T-cell (primary cell): ENCODE data around the gene S1PR2. TPM values are rescaled to one million over a fixed set of nuclear protein-coding genes. Genes with fewer than 3 reads are reported as not detected.
A peak's percentile ranks its signal among the peaks of the same experiment; 100 is the strongest.

ENCODE experiments used
- ATAC-seq, 4 experiments: fragments of 200-7000 bp in 3 of 4; fragments of 150-1000 bp in 1 of 4; cut with Tn5 transposase; replicated peaks in 1 of 4; 1 replicate in 3 of 4; 2 replicates in 1 of 4; pipeline ENCODE4 v1.10.0; 2021; ENCODE audit warnings: moderate library complexity in 3 of 4, mild to moderate bottlenecking in 2 of 4, moderate number of reproducible peaks in 1 of 4
- CTCF ChIA-PET, 2 donors: fragments of 300-600 bp; sonication (Branson Sonifier 250); formaldehyde crosslinking; loops; one replicate each; lab custom pipeline; 2022; ENCODE audit warnings: antibody characterized with exemption in 2 of 2; lab: Charles Lee
- POLR2A ChIA-PET, 2 donors: fragments of 300-600 bp; sonication (Branson Sonifier 250); formaldehyde crosslinking; loops; one replicate each; lab custom pipeline; 2022; ENCODE audit warnings: antibody characterized with exemption in 2 of 2; lab: Charles Lee
- DNase-seq, 35 experiments: peaks; one replicate each; pipeline versions ENCODE4 v3.0.0 to v3.0.0-alpha.2; 2013 to 2023
- H3K27ac ChIP-seq: one replicate; pipeline ENCODE4 v1.5.1; 2013; ENCODE audit warnings: low read length
- H3K27me3 ChIP-seq, 2 experiments: replicated peaks in 1 of 2; 1 replicate in 1 of 2; 2 replicates in 1 of 2; pipeline versions ENCODE4 v1.6.1 to v1.7.0; 2013; ENCODE audit warnings: low read length in 1 of 2, mixed read lengths in 1 of 2; ENCODE audit not compliant: control insufficient read depth in 2 of 2, insufficient read depth in 2 of 2; ENCODE audit errors: extremely low read depth in 1 of 2
- H3K36me3 ChIP-seq, 2 donors: 1 replicate in 1 of 2; 2 replicates in 1 of 2; pipeline versions ENCODE4 v1.6.1 to v1.7.0; 2013; ENCODE audit warnings: low read length in 1 of 2; ENCODE audit not compliant: control insufficient read depth in 2 of 2, insufficient read depth in 1 of 2; ENCODE audit errors: extremely low read depth in 1 of 2
- H3K4me1 ChIP-seq, 2 experiments: 1 replicate in 1 of 2; 2 replicates in 1 of 2; pipeline versions ENCODE4 v1.6.1 to v1.7.0; 2013; ENCODE audit warnings: low read length in 2 of 2, mixed read lengths in 1 of 2; ENCODE audit not compliant: insufficient read depth in 2 of 2, control insufficient read depth in 1 of 2; ENCODE audit errors: extremely low read depth in 1 of 2
- H3K4me3 ChIP-seq, 2 donors: 1 replicate in 1 of 2; 2 replicates in 1 of 2; pipeline versions ENCODE4 v1.5.1 to v1.7.0; 2013; ENCODE audit warnings: mild to moderate bottlenecking in 2 of 2, low read length in 1 of 2, moderate library complexity in 1 of 2; ENCODE audit not compliant: control insufficient read depth in 1 of 2; ENCODE audit errors: extremely low read depth in 1 of 2
- H3K9me3 ChIP-seq: 2 replicates; pipeline ENCODE4 v1.7.0; 2013
- H3K27ac Mint-ChIP-seq, 2 donors: one replicate each; pipeline ENCODE4 v1.8.0; 2020 to 2021; ENCODE audit warnings: mild to moderate bottlenecking in 2 of 2, mixed read lengths in 2 of 2
- H3K27me3 Mint-ChIP-seq, 2 donors: one replicate each; pipeline ENCODE4 v1.8.0; 2021 to 2022; ENCODE audit warnings: mixed read lengths in 2 of 2
- H3K36me3 Mint-ChIP-seq: one replicate; pipeline ENCODE4 v1.8.0; 2021; ENCODE audit warnings: mixed read lengths
- H3K4me1 Mint-ChIP-seq, 3 donors: one replicate each; pipeline ENCODE4 v1.8.0; 2020 to 2022; ENCODE audit warnings: mixed read lengths in 3 of 3, mild to moderate bottlenecking in 1 of 3
- H3K4me3 Mint-ChIP-seq, 3 donors: one replicate each; pipeline ENCODE4 v1.8.0; 2020 to 2022; ENCODE audit warnings: mild to moderate bottlenecking in 3 of 3, mixed read lengths in 3 of 3, moderate library complexity in 3 of 3
- H3K9me3 Mint-ChIP-seq, 3 donors: one replicate each; pipeline ENCODE4 v1.8.0; 2020 to 2022; ENCODE audit warnings: mixed read lengths in 3 of 3
- WGBS: methylation state at CpG from one replicate; pipeline ENCODE4 v1.1.5; 2013; ENCODE audit warnings: missing lambda C conversion rate; ENCODE audit not compliant: insufficient coverage; 5-methylcytosine and 5-hydroxymethylcytosine counted together
- total RNA-seq, 35 experiments: library from RNA in 6 of 35; stranded (reverse) in 6 of 35; fragments of 120-200 nt in 1 of 35; gene quantifications; one replicate each; pipeline versions ENCODE4 v1.2.1 to v1.2.4 and lab custom pipeline; 2013 to 2026

S1PR2 gene, protein sequence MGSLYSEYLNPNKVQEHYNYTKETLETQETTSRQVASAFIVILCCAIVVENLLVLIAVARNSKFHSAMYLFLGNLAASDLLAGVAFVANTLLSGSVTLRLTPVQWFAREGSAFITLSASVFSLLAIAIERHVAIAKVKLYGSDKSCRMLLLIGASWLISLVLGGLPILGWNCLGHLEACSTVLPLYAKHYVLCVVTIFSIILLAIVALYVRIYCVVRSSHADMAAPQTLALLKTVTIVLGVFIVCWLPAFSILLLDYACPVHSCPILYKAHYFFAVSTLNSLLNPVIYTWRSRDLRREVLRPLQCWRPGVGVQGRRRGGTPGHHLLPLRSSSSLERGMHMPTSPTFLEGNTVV
- total RNA-seq (10 to 100 TPM in 2 of 5 donors, 1 to 10 TPM in 3; 6.2 to 11.4 (median 9.8) TPM), total RNA-seq (lab: John Stamatoyannopoulos, UW) (8.6 to 75.4 (median 25.6) reads per million in 29 experiments)
- 6.2 TPM for total RNA-seq (2013)

DNA sequence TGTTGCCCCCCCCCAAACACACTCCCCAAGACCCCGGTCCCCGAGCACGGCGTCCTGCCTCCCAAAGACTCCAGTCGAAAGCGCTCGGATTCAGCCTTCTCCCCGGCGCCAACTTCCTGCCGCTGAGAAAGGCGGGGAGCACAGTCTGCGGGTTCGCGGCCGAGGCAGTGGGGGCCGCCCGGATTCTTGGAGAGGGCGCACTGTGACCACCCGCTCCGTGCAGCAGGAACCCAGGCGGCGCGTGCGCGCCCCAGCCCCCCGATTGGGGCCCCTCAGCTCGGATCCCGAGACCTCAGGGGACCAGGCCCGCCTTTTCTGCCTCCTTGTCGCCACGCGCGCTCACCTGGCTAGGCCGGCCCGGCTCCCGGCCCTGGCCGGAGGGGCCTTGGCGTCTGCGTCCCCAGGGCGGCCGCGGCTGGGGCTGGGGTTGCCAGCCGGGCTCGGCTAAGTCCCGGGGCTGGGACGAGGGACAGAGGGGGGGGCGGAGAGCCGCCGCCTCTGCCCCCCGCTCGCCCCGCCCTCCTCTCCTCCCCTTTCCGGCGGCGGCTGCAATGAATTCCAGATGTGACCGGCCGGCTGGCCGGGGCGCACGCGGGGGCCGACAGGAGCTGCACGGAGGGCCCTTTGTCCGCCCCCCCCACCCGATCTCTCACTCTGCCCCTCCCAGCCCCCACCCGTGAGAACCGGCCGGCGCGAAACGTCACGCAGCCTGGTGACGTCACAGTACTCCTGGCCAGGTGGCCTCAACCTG lies at the start of gene S1PR2:
Gene S1PR2 (minus strand): TSS at position 471 of the 751 bp plus-strand sequence. CDS start 6,426 bp downstream, outside the sequence.
- ChIA-PET CTCF (no interaction called here), POLR2A (no interaction called here)
- no peaks in the 10 kb centered on the region for H3K9me3 ChIP-seq
- no peaks in the 10 kb centered on the region for H3K9me3 Mint-ChIP-seq
- no peaks in the 10 kb centered on the region for H3K27me3 Mint-ChIP-seq
- H3K27ac Mint-ChIP-seq, result peak within 1 kb of the TSS; percentile 78 to 79
- H3K4me3 Mint-ChIP-seq, result peak within 1 kb of the TSS; percentile 82 to 89 (median 88)
- H3K27me3 ChIP-seq, result no peaks in the 10 kb centered on the region
- H3K4me1 Mint-ChIP-seq, result peaks cover 23 to 30% (median 25%) of the 10 kb centered on the region in 3 donors
- DNase-seq (peak; percentile 38 to 86 (median 69)), ATAC-seq (peak; percentile 50 to 68 (median 66))
- H3K36me3 Mint-ChIP-seq, result no peaks in the 10 kb centered on the region
- peaks cover 10 to 58% of the 10 kb centered on the region in 2 experiments for H3K4me1 ChIP-seq
- WGBS, result under 1% methylated on average over 52 of the region's 73 CpGs
- H3K36me3 ChIP-seq, result no peaks in the 10 kb centered on the region
- H3K27ac ChIP-seq, result peak within 1 kb of the TSS; percentile 90
- H3K4me3 ChIP-seq, result peak within 1 kb of the TSS; percentile 75 to 95

DNA sequence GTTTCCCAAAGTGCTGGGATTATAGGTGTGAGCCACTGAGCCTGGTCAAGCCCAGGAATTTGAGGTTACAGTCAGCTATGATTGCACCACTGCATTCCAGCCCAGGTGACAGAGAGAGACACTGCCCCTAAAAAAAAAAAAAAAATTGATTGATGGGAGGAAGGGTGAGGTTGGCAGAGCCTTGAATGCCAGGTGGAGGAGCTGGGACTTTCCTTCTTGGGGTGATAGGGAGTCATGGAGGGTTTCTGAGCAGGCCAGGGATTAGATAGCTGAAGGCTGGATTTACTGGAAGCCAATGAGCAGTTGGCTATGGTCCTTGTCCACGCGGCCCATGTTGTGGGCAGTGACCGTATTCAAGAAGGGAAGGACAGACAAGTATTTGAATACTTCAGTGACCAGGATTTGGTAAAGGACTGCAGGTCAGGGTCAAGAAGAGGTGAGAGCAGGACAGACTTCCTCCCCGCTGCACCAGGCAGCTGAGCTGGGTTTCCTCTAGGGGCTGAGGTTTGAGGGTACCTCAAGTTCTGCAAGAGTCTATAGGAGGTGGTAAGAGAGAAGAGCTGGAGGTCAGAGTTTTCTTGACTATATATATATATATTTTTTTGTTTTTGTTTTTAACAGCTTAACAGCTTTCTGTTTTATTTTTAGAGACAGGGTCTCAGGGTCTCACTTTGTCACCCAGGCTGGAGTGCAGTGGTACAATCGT lies 48.8 kb upstream of the S1PR2 start:
- no peaks in the 10 kb centered on the region for H3K27me3 Mint-ChIP-seq
- Histone ChIP-seq H3K27ac (no peak overlapping the region), H3K36me3 (peaks cover 0 to 32% of the 10 kb centered on the region in 2 donors), H3K4me3 (no peak overlapping the region), H3K4me1 (peaks cover 0 to 11% of the 10 kb centered on the region in 2 experiments), H3K9me3 (no peaks in the 10 kb centered on the region), H3K27me3 (no peaks in the 10 kb centered on the region)
- WGBS, result 69% methylated on average over 3 of the region's 5 CpGs
- peaks cover 7 to 10% (median 9%) of the 10 kb centered on the region in 3 donors for H3K4me1 Mint-ChIP-seq
- peaks cover 19% of the 10 kb centered on the region for H3K36me3 Mint-ChIP-seq
- DNase-seq, result no peak
- POLR2A ChIA-PET, result interaction anchor here in 1 of 2 donors (0.6 to 1.6 kb wide), 2 partner anchors 8 to 68 kb away, joined by 9 to 11 read pairs; partner anchors contain the start of gene ICAM1
- no peaks in the 10 kb centered on the region for H3K9me3 Mint-ChIP-seq
- peak overlapping the region in 1 of 2 donors; percentile 13 for H3K27ac Mint-ChIP-seq
- CTCF ChIA-PET, result interaction anchor here in 1 of 2 donors (0.5 to 1.7 kb wide), 8 partner anchors 9 to 152 kb away, joined by 3 to 9 read pairs (median 4); partner anchors contain the start of genes ICAM1 and TYK2
- no peak overlapping the region for H3K4me3 Mint-ChIP-seq
- no peak for ATAC-seq

DNA sequence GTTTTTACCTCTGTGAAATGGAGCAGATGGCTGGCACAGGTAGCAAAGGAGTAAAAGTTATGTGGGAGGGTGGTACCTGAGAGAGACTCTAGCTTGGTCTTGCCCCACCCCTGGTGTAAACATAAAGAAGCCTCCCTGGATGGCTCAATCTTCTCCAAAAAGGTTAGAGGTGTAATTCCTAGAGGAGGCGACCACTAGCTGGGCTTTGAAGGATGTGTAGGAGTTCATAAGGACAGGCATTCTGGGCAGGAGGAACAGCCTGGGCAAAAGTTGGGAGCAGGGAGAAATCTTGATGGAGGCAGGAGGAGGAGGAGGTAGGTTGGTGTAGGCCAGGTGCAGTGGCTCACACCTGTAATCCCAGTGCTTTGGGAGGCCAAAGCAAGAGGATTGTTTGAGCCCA lies 47.8 kb upstream of the S1PR2 start:
- DNase-seq (no peak), ATAC-seq (no peak)
- 91% methylated on average over 1 of the region's 1 CpG for WGBS

DNA sequence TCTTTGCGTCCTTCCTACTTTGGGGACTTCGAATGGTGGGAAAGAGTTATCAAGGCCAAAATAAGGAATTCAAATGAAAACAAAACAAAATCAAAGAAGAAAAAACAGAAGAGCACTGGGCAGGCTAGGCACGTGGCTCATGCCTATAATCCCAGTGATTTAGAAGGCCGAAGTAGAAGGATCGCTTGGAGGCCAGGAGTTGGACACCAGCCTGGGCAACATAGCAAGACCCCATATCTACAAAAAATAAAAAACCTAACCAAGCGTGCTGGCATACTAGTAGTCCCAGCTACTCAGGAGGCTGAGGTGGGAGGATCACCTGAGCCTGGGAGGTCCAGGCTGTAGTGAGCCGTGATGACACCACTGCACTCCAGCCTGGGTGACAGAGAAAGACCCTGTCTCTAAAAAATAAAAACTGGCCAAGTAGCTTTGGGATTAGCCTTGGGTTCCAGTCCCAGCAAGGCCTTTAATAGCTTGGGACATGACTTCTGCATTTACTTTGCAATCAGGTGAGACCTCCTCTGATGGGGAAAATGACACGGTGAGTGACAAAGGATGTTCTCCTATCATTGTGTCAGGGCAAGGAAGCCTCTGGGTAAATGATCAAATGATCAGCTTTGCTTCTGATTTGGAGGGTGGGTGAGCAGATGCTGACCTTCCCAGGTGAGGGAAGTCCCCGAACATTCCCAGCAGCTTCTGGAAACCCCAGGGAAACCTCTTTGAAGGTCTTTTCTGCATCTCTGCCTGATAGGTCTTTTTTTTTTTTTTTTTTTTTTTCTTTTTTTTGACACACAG lies 46.9 kb upstream of the S1PR2 start:
- H3K36me3 ChIP-seq, result peaks cover 0 to 18% of the 10 kb centered on the region in 2 donors
- Mint-ChIP-seq H3K4me3 (no peak overlapping the region), H3K9me3 (no peaks in the 10 kb centered on the region), H3K27ac (no peak overlapping the region), H3K27me3 (no peaks in the 10 kb centered on the region), H3K4me1 (peaks cover 11 to 14% (median 13%) of the 10 kb centered on the region in 3 donors), H3K36me3 (peaks cover 14% of the 10 kb centered on the region)
- H3K9me3 ChIP-seq, result no peaks in the 10 kb centered on the region
- WGBS, result 95% methylated on average over 5 of the region's 9 CpGs
- ATAC-seq (no peak), DNase-seq (no peak)
- CTCF ChIA-PET, result interaction anchor here in 1 of 2 donors (0.5 kb wide), 1 partner anchor 286 kb away, joined by 3 read pairs; no protein-coding TSS in a partner anchor
- no peak overlapping the region for H3K27ac ChIP-seq
- H3K27me3 ChIP-seq, result no peaks in the 10 kb centered on the region
- H3K4me1 ChIP-seq, result peaks cover 0 to 11% of the 10 kb centered on the region in 2 experiments
- POLR2A ChIA-PET, result interaction anchor here (0.7 to 1.0 kb wide), 2 partner anchors 8 to 10 kb away, joined by 3 to 13 read pairs; no protein-coding TSS in a partner anchor
- no peak overlapping the region for H3K4me3 ChIP-seq

More for the DNA sequence above, 47.8 kb upstream of the S1PR2 start:
- Histone ChIP-seq H3K27ac (no peak overlapping the region), H3K4me3 (no peak overlapping the region), H3K4me1 (peaks cover 0 to 11% of the 10 kb centered on the region in 2 experiments), H3K36me3 (peaks cover 0 to 27% of the 10 kb centered on the region in 2 donors), H3K9me3 (no peaks in the 10 kb centered on the region), H3K27me3 (no peaks in the 10 kb centered on the region)
- ChIA-PET POLR2A (interaction anchor here in 1 of 2 donors (1.0 kb wide), 1 partner anchor 9 kb away, joined by 3 read pairs; no protein-coding TSS in a partner anchor), CTCF (interaction anchor here in 1 of 2 donors (0.5 to 1.7 kb wide), 2 partner anchors 8 to 285 kb away, joined by 3 to 6 read pairs; partner anchors contain the start of gene ICAM1)
- Mint-ChIP-seq H3K4me1 (peaks cover 10 to 14% (median 11%) of the 10 kb centered on the region in 3 donors), H3K9me3 (no peaks in the 10 kb centered on the region), H3K4me3 (no peak overlapping the region), H3K27ac (peak overlapping the region in 1 of 2 donors; percentile 34), H3K27me3 (no peaks in the 10 kb centered on the region), H3K36me3 (peaks cover 18% of the 10 kb centered on the region)

DNA sequence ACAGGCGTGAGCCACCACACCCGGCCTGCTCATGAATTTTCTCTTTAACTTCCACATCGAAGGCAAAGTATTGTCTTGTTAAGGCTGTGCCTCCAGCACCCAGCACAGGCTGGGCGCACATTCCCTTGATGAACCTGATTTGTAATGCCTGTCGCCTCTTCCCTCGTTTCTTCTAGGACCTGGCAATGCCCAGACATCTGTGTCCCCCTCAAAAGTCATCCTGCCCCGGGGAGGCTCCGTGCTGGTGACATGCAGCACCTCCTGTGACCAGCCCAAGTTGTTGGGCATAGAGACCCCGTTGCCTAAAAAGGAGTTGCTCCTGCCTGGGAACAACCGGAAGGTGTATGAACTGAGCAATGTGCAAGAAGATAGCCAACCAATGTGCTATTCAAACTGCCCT lies 43.5 kb upstream of the S1PR2 start:
- no peak overlapping the region for H3K4me3 Mint-ChIP-seq

More for the DNA sequence above, 43.5 kb upstream of the S1PR2 start:
- Mint-ChIP-seq H3K27ac (peak overlapping the region; percentile 76 to 79), H3K4me1 (peaks cover 24 to 35% (median 27%) of the 10 kb centered on the region in 3 donors), H3K36me3 (peaks cover 10% of the 10 kb centered on the region), H3K9me3 (no peaks in the 10 kb centered on the region), H3K27me3 (no peaks in the 10 kb centered on the region)
- WGBS, result 95% methylated on average over 10 of the region's 10 CpGs
- DNase-seq (no peak), ATAC-seq (no peak)
- Histone ChIP-seq H3K4me1 (peaks cover 3 to 33% of the 10 kb centered on the region in 2 experiments), H3K9me3 (no peaks in the 10 kb centered on the region), H3K27me3 (no peaks in the 10 kb centered on the region), H3K27ac (no peak overlapping the region), H3K36me3 (peaks cover 0 to 13% of the 10 kb centered on the region in 2 donors), H3K4me3 (no peak overlapping the region)
- ChIA-PET POLR2A (no interaction called here), CTCF (no interaction called here)
